CD4-positive, CD25-positive, alpha-beta regulatory T cell (primary cell): ENCODE measurements around the gene ITGB5. TPM values are rescaled to one million over a fixed set of nuclear protein-coding genes. Genes with fewer than 3 reads are reported as not detected.

Experiments
- ATAC-seq, 2 donors: fragments of 150-1000 bp; cut with Tn5 transposase; one replicate each; pipeline ENCODE4 v1.10.0; 2021; ENCODE audit warnings: low read depth in 2 of 2, moderate number of reproducible peaks in 2 of 2, moderate library complexity in 1 of 2
- DNase-seq, 3 donors: peaks; one replicate each; pipeline versions ENCODE4 v3.0.0 to v3.0.0-alpha.2; 2012 to 2022; ENCODE audit warnings: mixed read lengths in 1 of 3
- H3K27ac ChIP-seq: one replicate; pipeline ENCODE4 v1.7.0; 2013; ENCODE audit warnings: mild to moderate bottlenecking, low read length; ENCODE audit not compliant: insufficient read depth, poor library complexity, severe bottlenecking
- H3K27me3 ChIP-seq: one replicate; pipeline ENCODE4 v1.7.0; 2013; ENCODE audit warnings: low read length; ENCODE audit not compliant: control insufficient read depth, insufficient read depth
- H3K36me3 ChIP-seq: one replicate; pipeline ENCODE4 v1.7.0; 2013; ENCODE audit warnings: mild to moderate bottlenecking, low read length, moderate library complexity; ENCODE audit not compliant: control insufficient read depth, insufficient read depth
- H3K4me1 ChIP-seq: 2 replicates; pipeline ENCODE4 v1.7.0; 2013; ENCODE audit warnings: mild to moderate bottlenecking, low read length; ENCODE audit not compliant: insufficient read depth, control insufficient read depth, poor library complexity, severe bottlenecking
- H3K4me3 ChIP-seq: one replicate; pipeline ENCODE4 v1.7.0; 2013; ENCODE audit warnings: low read depth, mild to moderate bottlenecking, low read length, moderate library complexity
- H3K9me3 ChIP-seq, 2 experiments: 1 replicate in 1 of 2; 2 replicates in 1 of 2; pipeline ENCODE4 v1.7.0; 2013; ENCODE audit warnings: low read length in 2 of 2, mild to moderate bottlenecking in 1 of 2, moderate library complexity in 1 of 2; ENCODE audit not compliant: control insufficient read depth in 2 of 2
- H3K27ac Mint-ChIP-seq, 3 donors: one replicate each; pipeline ENCODE4 v1.8.0; 2020 to 2022; ENCODE audit warnings: mild to moderate bottlenecking in 3 of 3, mixed read lengths in 3 of 3, moderate library complexity in 2 of 3
- H3K27me3 Mint-ChIP-seq: one replicate; pipeline ENCODE4 v1.8.0; 2022; ENCODE audit warnings: mild to moderate bottlenecking, mixed read lengths
- H3K36me3 Mint-ChIP-seq: one replicate; pipeline ENCODE4 v1.8.0; 2020; ENCODE audit warnings: mixed read lengths
- H3K4me1 Mint-ChIP-seq, 4 donors: one replicate each; pipeline ENCODE4 v1.8.0; 2020 to 2022; ENCODE audit warnings: mixed read lengths in 4 of 4, mild to moderate bottlenecking in 1 of 4
- H3K4me3 Mint-ChIP-seq, 4 donors: one replicate each; pipeline ENCODE4 v1.8.0; 2020 to 2022; ENCODE audit warnings: mild to moderate bottlenecking in 4 of 4, mixed read lengths in 4 of 4, moderate library complexity in 3 of 4
- H3K9me3 Mint-ChIP-seq, 7 donors: one replicate each; pipeline ENCODE4 v1.8.0; 2020 to 2022; ENCODE audit warnings: mixed read lengths in 7 of 7, mild to moderate bottlenecking in 3 of 7, moderate library complexity in 2 of 7
- polyA plus RNA-seq, 4 donors: library from polyadenylated mRNA; unstranded; fragments of 300-500 nt; fragmentation: Illumina TruSeq; gene quantifications; one replicate each; pipeline ENCODE4 v1.2.3, GENCODE V29; 2021
- total RNA-seq: library from RNA; stranded (reverse); gene quantifications from one replicate; pipeline ENCODE4 v1.2.3, GENCODE V29; 2022

Gene ITGB5
- total and polyA plus RNA-seq, 5 donors from 2014 or later, result 0.15 to 4.5 (median 0.20) TPM; not detected in 1

DNA sequence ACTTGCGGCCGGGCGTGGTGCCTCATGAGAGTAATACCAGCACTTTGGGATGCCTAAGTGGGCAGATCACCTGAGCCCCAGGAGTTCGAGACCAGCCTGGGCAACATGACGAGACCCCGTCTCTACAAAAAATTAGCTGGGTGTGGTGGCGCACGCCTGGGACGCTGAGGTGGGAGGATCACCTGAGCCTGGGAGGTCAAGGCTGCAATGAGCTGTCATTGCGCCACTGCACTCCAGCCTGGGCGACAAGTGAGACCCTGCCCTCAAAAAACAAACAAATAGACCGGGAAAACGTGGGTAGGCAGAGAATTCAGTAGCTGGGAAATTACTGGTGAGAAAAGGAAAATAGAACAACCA lies 156.2 kb downstream of the ITGB5 start:
- peak overlapping the region; percentile 97 to 99 (median 98) for H3K4me3 Mint-ChIP-seq
- Histone ChIP-seq H3K27ac (peak overlapping the region; percentile 81), H3K4me1 (peaks cover 27% of the 10 kb centered on the region), H3K4me3 (peak overlapping the region; percentile 94), H3K27me3 (peaks cover 10% of the 10 kb centered on the region), H3K9me3 (peaks cover 0 to 1% of the 10 kb centered on the region in 2 experiments), H3K36me3 (peaks cover 1% of the 10 kb centered on the region)
- DNase-seq, result no peak
- H3K27me3 Mint-ChIP-seq, result peaks cover 26% of the 10 kb centered on the region
- H3K4me1 Mint-ChIP-seq, result peaks cover 23 to 49% (median 35%) of the 10 kb centered on the region in 4 donors
- peak overlapping the region; percentile 97 to 99 (median 99) for H3K27ac Mint-ChIP-seq
- ATAC-seq, result no peak
- H3K36me3 Mint-ChIP-seq, result peaks cover 12% of the 10 kb centered on the region
- peaks cover 0 to 2% (median 0%) of the 10 kb centered on the region in 7 donors for H3K9me3 Mint-ChIP-seq

DNA sequence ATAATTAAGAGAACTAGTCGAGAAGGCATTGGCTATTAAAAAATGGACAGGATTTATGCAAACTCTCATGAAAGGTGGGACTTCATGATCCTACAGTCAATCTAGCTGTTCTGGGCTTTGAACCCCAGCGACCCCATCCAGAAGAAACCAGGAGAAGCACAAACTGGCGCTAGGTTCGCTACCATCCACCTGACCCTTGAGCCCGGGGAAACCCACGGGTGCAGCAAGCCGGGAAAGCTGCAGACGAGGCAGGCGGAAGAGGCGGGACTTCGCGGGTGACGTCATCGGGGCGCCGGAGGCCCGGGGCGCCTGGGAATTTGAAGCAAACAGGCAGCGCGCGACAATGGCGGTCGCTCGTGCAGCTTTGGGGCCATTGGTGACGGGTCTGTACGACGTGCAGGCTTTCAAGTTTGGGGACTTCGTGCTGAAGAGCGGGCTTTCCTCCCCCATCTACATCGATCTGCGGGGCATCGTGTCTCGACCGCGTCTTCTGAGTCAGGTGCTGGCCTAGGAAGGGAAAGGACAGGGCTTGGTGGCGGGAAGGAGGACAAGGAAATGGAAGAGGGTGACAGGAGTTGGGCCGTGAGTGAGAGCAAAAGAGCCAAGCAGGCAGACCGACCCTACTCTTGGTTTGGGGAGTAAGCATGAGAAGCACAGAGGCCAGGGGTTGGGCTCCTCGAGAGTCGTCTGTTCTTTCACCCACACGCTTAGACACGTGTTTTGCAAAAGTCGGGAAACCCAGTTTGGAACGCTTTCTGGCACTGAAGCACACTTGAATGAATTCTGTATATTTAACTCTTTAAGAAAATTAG lies 156.8 kb downstream of the ITGB5 start, which contains the start of gene UMPS:
UMPS (plus strand) TSS at position 324 of the 812 bp plus-strand sequence; CDS start at position 344, 20 bp downstream.
- Histone ChIP-seq H3K9me3 (peaks cover 0 to 1% of the 10 kb centered on the region in 2 experiments), H3K36me3 (no peaks in the 10 kb centered on the region), H3K4me3 (peak within 1 kb of the TSS; percentile 94), H3K27ac (peak within 1 kb of the TSS; percentile 81), H3K27me3 (peaks cover 12% of the 10 kb centered on the region), H3K4me1 (peaks cover 27% of the 10 kb centered on the region)
- Mint-ChIP-seq H3K9me3 (peaks cover 0 to 2% (median 0%) of the 10 kb centered on the region in 7 donors), H3K36me3 (peaks cover 11% of the 10 kb centered on the region), H3K4me3 (peak within 1 kb of the TSS; percentile 97 to 99 (median 98)), H3K4me1 (peaks cover 23 to 48% (median 33%) of the 10 kb centered on the region in 4 donors), H3K27me3 (peaks cover 32% of the 10 kb centered on the region), H3K27ac (peak within 1 kb of the TSS; percentile 97 to 99 (median 99))
- DNase-seq (peak; percentile 84 to 92 (median 89)), ATAC-seq (peak; percentile 96)

DNA sequence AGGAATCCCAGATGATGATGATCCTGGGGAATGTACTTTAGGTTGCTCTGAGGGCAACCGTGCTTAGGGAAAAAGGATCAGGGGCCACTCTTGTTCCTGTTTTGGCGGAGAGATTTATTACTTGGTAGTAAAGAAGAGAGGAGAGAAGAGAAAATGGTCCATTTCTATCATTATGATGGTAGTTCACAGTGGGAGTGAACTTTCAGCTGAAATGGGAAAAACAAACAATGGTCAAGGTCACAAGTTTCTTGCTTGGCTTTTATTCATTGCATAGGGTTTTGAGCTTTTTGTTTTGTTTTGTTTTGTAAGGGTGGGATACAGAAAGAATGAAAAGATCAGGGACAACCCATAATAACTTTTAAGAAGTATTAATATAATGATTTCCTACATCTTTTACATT lies 164.6 kb downstream of the ITGB5 start:
- Mint-ChIP-seq H3K27me3 (peaks cover 47% of the 10 kb centered on the region), H3K9me3 (no peaks in the 10 kb centered on the region), H3K36me3 (peaks cover 14% of the 10 kb centered on the region), H3K4me1 (no peaks in the 10 kb centered on the region), H3K4me3 (no peak overlapping the region), H3K27ac (no peak overlapping the region)
- H3K4me1 ChIP-seq, result no peaks in the 10 kb centered on the region
- no peaks in the 10 kb centered on the region for H3K36me3 ChIP-seq
- no peaks in the 10 kb centered on the region for H3K9me3 ChIP-seq
- ATAC-seq, result no peak
- DNase-seq, result no peak
- H3K27me3 ChIP-seq, result peaks cover 29% of the 10 kb centered on the region
- H3K4me3 ChIP-seq, result no peak overlapping the region
- no peak overlapping the region for H3K27ac ChIP-seq

DNA sequence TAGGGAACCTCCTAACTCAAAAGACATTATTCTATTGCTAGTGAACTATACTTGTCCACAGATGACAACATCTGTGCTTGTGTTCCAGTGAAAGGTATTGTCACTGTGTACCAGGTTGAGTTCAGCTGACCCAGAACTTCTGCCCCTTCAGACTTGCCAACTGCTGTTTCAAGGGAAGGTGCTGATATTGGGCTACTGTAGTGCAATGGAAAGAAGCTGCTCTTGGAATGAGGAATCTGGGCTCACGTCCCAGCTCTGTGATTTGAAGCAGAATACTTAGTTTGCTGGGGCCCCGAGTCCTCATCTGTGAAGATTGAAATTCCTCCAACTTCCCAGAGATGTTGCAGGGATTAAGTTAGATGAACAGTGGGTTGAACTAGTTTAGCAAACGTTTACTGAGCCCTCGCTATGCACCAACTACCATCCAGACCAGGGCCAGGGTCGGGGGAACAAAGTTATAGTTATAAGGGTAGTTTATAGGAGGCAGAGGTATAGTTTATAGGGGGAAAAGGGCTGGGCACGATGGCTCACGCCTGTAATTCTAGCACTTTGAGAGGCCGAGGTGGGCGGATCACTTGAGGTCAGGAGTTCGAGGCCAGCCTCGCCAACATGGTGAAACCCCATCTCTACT lies 172.8 kb downstream of the ITGB5 start:
- no peak overlapping the region for H3K4me3 Mint-ChIP-seq

More for the DNA sequence above, 172.8 kb downstream of the ITGB5 start:
- no peaks in the 10 kb centered on the region for H3K4me1 Mint-ChIP-seq
- peaks cover 4% of the 10 kb centered on the region for H3K27me3 ChIP-seq
- H3K27ac Mint-ChIP-seq, result no peak overlapping the region
- no peak overlapping the region for H3K4me3 ChIP-seq
- H3K36me3 Mint-ChIP-seq, result peaks cover 15% of the 10 kb centered on the region
- H3K4me1 ChIP-seq, result no peaks in the 10 kb centered on the region
- no peaks in the 10 kb centered on the region for H3K9me3 ChIP-seq
- H3K9me3 Mint-ChIP-seq, result peaks cover 0 to 1% (median 0%) of the 10 kb centered on the region in 7 donors
- DNase-seq (no peak), ATAC-seq (no peak)
- no peaks in the 10 kb centered on the region for H3K36me3 ChIP-seq
- H3K27ac ChIP-seq, result no peak overlapping the region
- peaks cover 20% of the 10 kb centered on the region for H3K27me3 Mint-ChIP-seq

Other genes with a start within 250 kb of the ITGB5 start
- 11.7 TPM for gene UMPS, start 156.9 kb downstream of the ITGB5 start, total RNA-seq
- gene UMPS, start 156.9 kb downstream of the ITGB5 start, polyA plus RNA-seq, result 10 to 100 TPM; 19.0 to 36.1 (median 25.1) TPM
- 0.49 TPM for gene MUC13, start 47.4 kb upstream of the ITGB5 start, total RNA-seq
- gene MUC13, start 47.4 kb upstream of the ITGB5 start, polyA plus RNA-seq, result not detected
- gene HEG1, start 168.6 kb upstream of the ITGB5 start, total RNA-seq, result 24.8 TPM
- 1 to 10 TPM in 3 of 4 donors, under 1 TPM in 1; 0.95 to 3.4 (median 2.1) TPM for gene HEG1, start 168.6 kb upstream of the ITGB5 start, polyA plus RNA-seq